Osteocyte (in vitro differentiated cells): ENCODE data around the gene ZNF518B. TPM values are rescaled to one million over a fixed set of nuclear protein-coding genes. Genes with fewer than 3 reads are reported as not detected.
"Not testable (repeated sequence)": the region's sequence is repeated elsewhere in the genome, so short reads cannot be mapped to it uniquely, and the experiment has no call there.

ENCODE experiments used
- DNase-seq: peaks from one replicate; pipeline ENCODE4 v3.0.0; 2021; ENCODE audit warnings: mixed read lengths; ENCODE audit not compliant: unreplicated experiment; ENCODE audit errors: extremely low spot score
- H3K27ac Mint-ChIP-seq: one replicate; pipeline ENCODE4 v1.8.0; 2021; ENCODE audit warnings: mild to moderate bottlenecking, mixed read lengths; ENCODE audit not compliant: unreplicated experiment
- H3K27me3 Mint-ChIP-seq: one replicate; pipeline ENCODE4 v1.8.0; 2021; ENCODE audit warnings: mixed read lengths; ENCODE audit not compliant: unreplicated experiment
- H3K36me3 Mint-ChIP-seq: one replicate; pipeline ENCODE4 v1.8.0; 2021; ENCODE audit warnings: mixed read lengths; ENCODE audit not compliant: unreplicated experiment
- H3K4me1 Mint-ChIP-seq: one replicate; pipeline ENCODE4 v1.8.0; 2021; ENCODE audit warnings: mixed read lengths; ENCODE audit not compliant: unreplicated experiment
- H3K4me3 Mint-ChIP-seq: one replicate; pipeline ENCODE4 v1.8.0; 2021; ENCODE audit warnings: mild to moderate bottlenecking, moderate library complexity, mixed read lengths; ENCODE audit not compliant: unreplicated experiment
- H3K9me3 Mint-ChIP-seq: one replicate; pipeline ENCODE4 v1.8.0; 2021; ENCODE audit warnings: mixed read lengths; ENCODE audit not compliant: unreplicated experiment
- CTCF ChIP-seq: fragments of 200-600 bp; sonication (generic); IDR thresholded peaks from 2 replicates; pipeline ENCODE4 v1.5.0; 2021; ENCODE audit warnings: antibody characterized with exemption, mild to moderate bottlenecking, moderate library complexity
- total RNA-seq: library from RNA; stranded (reverse); gene quantifications from 2 replicates; pipeline ENCODE4 v1.2.1, GENCODE V29; 2021

Gene ZNF518B
- total RNA-seq, 1 donor from 2014 or later: 39.5 TPM

GRCh38 chr4:10438924-10439323, 18.3 kb downstream of the ZNF518B start:
- no peak for TF ChIP-seq CTCF
- H3K4me3 Mint-ChIP-seq: no peak overlapping the region
- H3K36me3 Mint-ChIP-seq: peaks cover 17% of the 10 kb centered on the region
- no peak overlapping the region for H3K27ac Mint-ChIP-seq
- H3K4me1 Mint-ChIP-seq: peaks cover 5% of the 10 kb centered on the region
- H3K9me3 Mint-ChIP-seq: peaks cover 14% of the 10 kb centered on the region
- no peaks in the 10 kb centered on the region for H3K27me3 Mint-ChIP-seq
- DNase-seq: no peak

GRCh38 chr4:10437735-10438134, 19.5 kb downstream of the ZNF518B start:
- Mint-ChIP-seq H3K36me3 (peaks cover 11% of the 10 kb centered on the region), H3K4me3 (no peak overlapping the region), H3K4me1 (peaks cover 5% of the 10 kb centered on the region), H3K27me3 (no peaks in the 10 kb centered on the region), H3K27ac (no peak overlapping the region), H3K9me3 (peaks cover 14% of the 10 kb centered on the region)
- DNase-seq: no peak
- no peak for TF ChIP-seq CTCF

GRCh38 chr4:10427680-10428079, 29.5 kb downstream of the ZNF518B start:
- not testable (repeated sequence) for H3K4me3 Mint-ChIP-seq, H3K36me3 Mint-ChIP-seq, H3K27me3 Mint-ChIP-seq, H3K4me1 Mint-ChIP-seq, DNase-seq, H3K27ac Mint-ChIP-seq
- H3K9me3 Mint-ChIP-seq: peaks cover 23% of the 10 kb centered on the region

- H3K4me1 Mint-ChIP-seq: no peaks in the 10 kb centered on the region
- DNase-seq: no peak
- no peak overlapping the region for H3K4me3 Mint-ChIP-seq
- peaks cover 27% of the 10 kb centered on the region for H3K9me3 Mint-ChIP-seq
- no peak for TF ChIP-seq CTCF
- peaks cover 4% of the 10 kb centered on the region for H3K36me3 Mint-ChIP-seq
- no peak overlapping the region for H3K27ac Mint-ChIP-seq
- H3K27me3 Mint-ChIP-seq: peaks cover 4% of the 10 kb centered on the region
These were observed 35.7 kb downstream of the ZNF518B start for GRCh38 chr4:10421344-10422055.

GRCh38 chr4:10417740-10418139, 39.5 kb downstream of the ZNF518B start:
- peaks cover 16% of the 10 kb centered on the region for H3K9me3 Mint-ChIP-seq
- no peaks in the 10 kb centered on the region for H3K36me3 Mint-ChIP-seq
- no peak for TF ChIP-seq CTCF
- no peak overlapping the region for H3K4me3 Mint-ChIP-seq
- H3K27me3 Mint-ChIP-seq: peaks cover 2% of the 10 kb centered on the region
- DNase-seq: no peak
- no peaks in the 10 kb centered on the region for H3K4me1 Mint-ChIP-seq
- H3K27ac Mint-ChIP-seq: no peak overlapping the region
